Central memory CD4-positive, alpha-beta T cell (primary cell): Measurements from ENCODE around the gene GSC2.

ENCODE experiments used
- DNase-seq: peaks from one replicate; pipeline ENCODE4 v3.0.0; 2022

Gene GSC2

GRCh38 chr22:19118329-19118880 is 31.7 kb downstream of the GSC2 start:
- DNase-seq: no peak

GRCh38 chr22:19117111-19117512 is 33.0 kb downstream of the GSC2 start:
- DNase-seq: no peak

- DNase-seq: no peak
These were observed 34.5 kb downstream of the GSC2 start for GRCh38 chr22:19115628-19116027.

- no peak for DNase-seq
These were observed 35.0 kb downstream of the GSC2 start for GRCh38 chr22:19114984-19115552.

GRCh38 chr22:19113429-19113828 is 36.7 kb downstream of the GSC2 start:
- no peak for DNase-seq

GRCh38 chr22:19111584-19111983 is 38.5 kb downstream of the GSC2 start:
- no peak for DNase-seq

GRCh38 chr22:19111140-19111539 is 39.0 kb downstream of the GSC2 start:
- DNase-seq: no peak

- DNase-seq: no peak
These were observed 39.4 kb downstream of the GSC2 start for GRCh38 chr22:19110646-19111045.

- no peak for DNase-seq
These were observed 40.0 kb downstream of the GSC2 start for GRCh38 chr22:19110064-19110458.

- DNase-seq: peak; percentile 79
These were observed 40.7 kb downstream of the GSC2 start for GRCh38 chr22:19109198-19110063.

- DNase-seq: no peak
These were observed 41.3 kb downstream of the GSC2 start for GRCh38 chr22:19108807-19109197.

- DNase-seq: no peak
These were observed 42.4 kb downstream of the GSC2 start for GRCh38 chr22:19107730-19108074.

- DNase-seq: no peak
These were observed 43.0 kb downstream of the GSC2 start for GRCh38 chr22:19106886-19107729.

GRCh38 chr22:19105867-19106802 is 44.0 kb downstream of the GSC2 start:
- DNase-seq: peak; percentile 36

- DNase-seq: no peak
These were observed 44.6 kb downstream of the GSC2 start for GRCh38 chr22:19105456-19105855.

GRCh38 chr22:19103880-19104821 is 45.9 kb downstream of the GSC2 start:
- no peak for DNase-seq

GRCh38 chr22:19098157-19098556 is 51.9 kb downstream of the GSC2 start:
- DNase-seq: no peak

- DNase-seq: no peak
These were observed 52.6 kb downstream of the GSC2 start for GRCh38 chr22:19097518-19097917.
